Glutamatergic neuron (in vitro differentiated cells): ENCODE measurements around the gene DUSP6. TPM values are rescaled to one million over a fixed set of nuclear protein-coding genes. Genes with fewer than 3 reads are reported as not detected.

Experiments
- DNase-seq: peaks from one replicate; pipeline ENCODE4 v3.0.0; 2022
- H3K27ac Mint-ChIP-seq: one replicate; pipeline ENCODE4 v1.8.0; 2020; ENCODE audit warnings: mild to moderate bottlenecking, mixed read lengths, inconsistent platforms; ENCODE audit not compliant: unreplicated experiment
- H3K27me3 Mint-ChIP-seq: one replicate; pipeline ENCODE4 v1.8.0; 2020; ENCODE audit warnings: mild to moderate bottlenecking, moderate library complexity, mixed read lengths, inconsistent platforms; ENCODE audit not compliant: unreplicated experiment
- H3K36me3 Mint-ChIP-seq: one replicate; pipeline ENCODE4 v1.8.0; 2020; ENCODE audit warnings: mild to moderate bottlenecking, mixed read lengths, inconsistent platforms; ENCODE audit not compliant: unreplicated experiment
- H3K4me1 Mint-ChIP-seq: one replicate; pipeline ENCODE4 v1.8.0; 2020; ENCODE audit warnings: mild to moderate bottlenecking, low read depth, mixed read lengths, inconsistent platforms; ENCODE audit not compliant: unreplicated experiment
- H3K4me3 Mint-ChIP-seq: one replicate; pipeline ENCODE4 v1.8.0; 2020; ENCODE audit warnings: mild to moderate bottlenecking, mixed read lengths, inconsistent platforms; ENCODE audit not compliant: unreplicated experiment
- H3K9me3 Mint-ChIP-seq: one replicate; pipeline ENCODE4 v1.8.0; 2020; ENCODE audit warnings: mild to moderate bottlenecking, moderate library complexity, mixed read lengths, inconsistent platforms; ENCODE audit not compliant: unreplicated experiment
- CTCF ChIP-seq: fragments of 200-600 bp; sonication (generic); IDR thresholded peaks from one replicate; pipeline ENCODE4 v1.5.0; 2021; ENCODE audit not compliant: partially characterized antibody, unreplicated experiment
- total RNA-seq: library from RNA; stranded (reverse); fragmentation: NEBNext Ultra II Directional; extraction: Animal tissue kit (Norgen Biotek cat#: 25700); gene quantifications from one replicate; pipeline ENCODE4 v1.2.1, GENCODE V29; 2021; ENCODE audit not compliant: unreplicated experiment

Gene DUSP6
- total RNA-seq, 1 donor from 2014 or later: 4.2 TPM

GRCh38 chr12:89307474-89308253 lies 44.6 kb downstream of the DUSP6 start:
- DNase-seq: no peak

GRCh38 chr12:89306827-89307473 lies 45.4 kb downstream of the DUSP6 start:
- Mint-ChIP-seq H3K4me1 (no peaks in the 10 kb centered on the region), H3K9me3 (peaks cover 2% of the 10 kb centered on the region), H3K27ac (no peak overlapping the region), H3K27me3 (peaks cover 2% of the 10 kb centered on the region), H3K36me3 (no peaks in the 10 kb centered on the region), H3K4me3 (no peak overlapping the region)
- TF ChIP-seq CTCF: no peak
- DNase-seq: no peak

More at GRCh38 chr12:89307474-89308253, 44.6 kb downstream of the DUSP6 start:
- peaks cover 2% of the 10 kb centered on the region for H3K9me3 Mint-ChIP-seq
- no peaks in the 10 kb centered on the region for H3K36me3 Mint-ChIP-seq
- H3K27me3 Mint-ChIP-seq: peaks cover 2% of the 10 kb centered on the region
- no peak overlapping the region for H3K27ac Mint-ChIP-seq
- no peak for TF ChIP-seq CTCF
- no peak overlapping the region for H3K4me3 Mint-ChIP-seq
- no peaks in the 10 kb centered on the region for H3K4me1 Mint-ChIP-seq

- H3K9me3 Mint-ChIP-seq: peaks cover 2% of the 10 kb centered on the region
- no peak overlapping the region for H3K4me3 Mint-ChIP-seq
- no peak overlapping the region for H3K27ac Mint-ChIP-seq
- no peak for TF ChIP-seq CTCF
- peaks cover 2% of the 10 kb centered on the region for H3K27me3 Mint-ChIP-seq
- H3K4me1 Mint-ChIP-seq: no peaks in the 10 kb centered on the region
- DNase-seq: no peak
- no peaks in the 10 kb centered on the region for H3K36me3 Mint-ChIP-seq
Observed at GRCh38 chr12:89305373-89305772, 46.9 kb downstream of the DUSP6 start.

GRCh38 chr12:89299931-89300330 lies 52.4 kb downstream of the DUSP6 start:
- Mint-ChIP-seq H3K4me3 (no peak overlapping the region), H3K9me3 (no peaks in the 10 kb centered on the region), H3K27ac (no peak overlapping the region), H3K27me3 (no peaks in the 10 kb centered on the region), H3K4me1 (no peaks in the 10 kb centered on the region), H3K36me3 (no peaks in the 10 kb centered on the region)
- no peak for DNase-seq
- no peak for TF ChIP-seq CTCF

GRCh38 chr12:89299417-89299816 lies 52.9 kb downstream of the DUSP6 start:
- Mint-ChIP-seq H3K27me3 (no peaks in the 10 kb centered on the region), H3K4me3 (no peak overlapping the region), H3K9me3 (no peaks in the 10 kb centered on the region), H3K4me1 (no peaks in the 10 kb centered on the region), H3K36me3 (no peaks in the 10 kb centered on the region), H3K27ac (no peak overlapping the region)
- DNase-seq: no peak
- TF ChIP-seq CTCF: no peak
